HL-60 (cell line): ENCODE measurements around the gene WWOX.

Source experiments
- GABPA ChIP-seq: IDR thresholded peaks from 2 replicates; pipeline ENCODE4 v1.6.1; 2012; ENCODE audit warnings: low read depth
- POLR2AphosphoS5 ChIP-seq: IDR thresholded peaks from 2 replicates; pipeline ENCODE4 v1.6.1; 2012; ENCODE audit warnings: low read depth
- REST ChIP-seq: IDR thresholded peaks from 2 replicates; pipeline ENCODE4 v1.6.1; 2012; ENCODE audit warnings: low read depth; ENCODE audit not compliant: insufficient replicate concordance
- SPI1 ChIP-seq: IDR thresholded peaks from 2 replicates; pipeline ENCODE4 v1.6.1; 2012; ENCODE audit warnings: low read depth, mild to moderate bottlenecking, borderline replicate concordance
- TF ChIP-seq, protein P1 (sequence below): IDR thresholded peaks from one replicate; pipeline ENCODE4 v1.5.1; 2011; ENCODE audit warnings: low read length, control low read depth, inconsistent platforms; ENCODE audit not compliant: insufficient read depth

- TF ChIP-seq SPI1 (no peak), GABPA (no peak), REST (no peak), POLR2AphosphoS5 (no peak)
- TF ChIP-seq, protein P1, sequence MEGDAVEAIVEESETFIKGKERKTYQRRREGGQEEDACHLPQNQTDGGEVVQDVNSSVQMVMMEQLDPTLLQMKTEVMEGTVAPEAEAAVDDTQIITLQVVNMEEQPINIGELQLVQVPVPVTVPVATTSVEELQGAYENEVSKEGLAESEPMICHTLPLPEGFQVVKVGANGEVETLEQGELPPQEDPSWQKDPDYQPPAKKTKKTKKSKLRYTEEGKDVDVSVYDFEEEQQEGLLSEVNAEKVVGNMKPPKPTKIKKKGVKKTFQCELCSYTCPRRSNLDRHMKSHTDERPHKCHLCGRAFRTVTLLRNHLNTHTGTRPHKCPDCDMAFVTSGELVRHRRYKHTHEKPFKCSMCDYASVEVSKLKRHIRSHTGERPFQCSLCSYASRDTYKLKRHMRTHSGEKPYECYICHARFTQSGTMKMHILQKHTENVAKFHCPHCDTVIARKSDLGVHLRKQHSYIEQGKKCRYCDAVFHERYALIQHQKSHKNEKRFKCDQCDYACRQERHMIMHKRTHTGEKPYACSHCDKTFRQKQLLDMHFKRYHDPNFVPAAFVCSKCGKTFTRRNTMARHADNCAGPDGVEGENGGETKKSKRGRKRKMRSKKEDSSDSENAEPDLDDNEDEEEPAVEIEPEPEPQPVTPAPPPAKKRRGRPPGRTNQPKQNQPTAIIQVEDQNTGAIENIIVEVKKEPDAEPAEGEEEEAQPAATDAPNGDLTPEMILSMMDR = no peak
These were observed 684.2 kb downstream of the WWOX start for GRCh38 chr16:78783570-78784079.
